SU-DHL-6 (cell line): ENCODE data around the gene ZBED2.

Experiments used
- H2AFZ ChIP-seq: fragments of 200-600 bp; sonication (generic); 2 replicates; pipeline ENCODE4 v1.6.1; 2014; ENCODE audit warnings: low read depth, mild to moderate bottlenecking, moderate library complexity, mixed read lengths, antibody characterized with exemption, low read length; ENCODE audit not compliant: severe bottlenecking
- H3F3A ChIP-seq: fragments of 200-600 bp; shearing (Covaris generic); 2 replicates; pipeline ENCODE4 v1.6.0; 2016; ENCODE audit warnings: antibody characterized with exemption, mild to moderate bottlenecking; ENCODE audit not compliant: insufficient read depth
- H3K27ac ChIP-seq: fragments of 200-600 bp; sonication (generic); 2 replicates; pipeline ENCODE4 v1.5.1; 2016; ENCODE audit warnings: low read depth, mild to moderate bottlenecking, low read length, moderate library complexity, mixed read lengths
- H3K27me3 ChIP-seq: fragments of 200-600 bp; sonication (generic), shearing (Covaris generic); 2 replicates; pipeline ENCODE4 v1.6.0; 2014; ENCODE audit warnings: mild to moderate bottlenecking, low read length
- H3K36me3 ChIP-seq: fragments of 200-600 bp; sonication (generic); 2 replicates; pipeline ENCODE4 v1.6.1; 2014; ENCODE audit warnings: mild to moderate bottlenecking, low read length, mixed read lengths
- H3K4me2 ChIP-seq: fragments of 300-600, 200-600 bp; shearing (Covaris generic), sonication (generic); 2 replicates; pipeline ENCODE4 v1.6.0; 2014; ENCODE audit warnings: low read length, low read depth, mild to moderate bottlenecking; ENCODE audit not compliant: poor library complexity, severe bottlenecking
- H3K4me3 ChIP-seq: fragments of 200-600 bp; sonication (generic); 2 replicates; pipeline ENCODE4 v1.5.1; 2014; ENCODE audit warnings: antibody characterized with exemption, low read length, mild to moderate bottlenecking, mixed read lengths; ENCODE audit not compliant: insufficient read depth, poor library complexity, severe bottlenecking
- H3K79me2 ChIP-seq: fragments of 200-600 bp; sonication (generic); 2 replicates; pipeline ENCODE4 v1.6.1; 2014; ENCODE audit warnings: mild to moderate bottlenecking, low read length, moderate library complexity; ENCODE audit not compliant: insufficient read depth
- H3K9ac ChIP-seq: fragments of 200-600 bp; sonication (generic); 2 replicates; pipeline ENCODE4 v1.7.0; 2014; ENCODE audit warnings: mild to moderate bottlenecking, low read length
- H3K9me2 ChIP-seq: fragments of 200-600 bp; sonication (generic); replicated peaks from 2 replicates; pipeline ENCODE4 v1.6.1; 2014; ENCODE audit warnings: low read length; ENCODE audit not compliant: insufficient read depth
- H3K9me3 ChIP-seq: fragments of 200-600 bp; sonication (generic); 2 replicates; pipeline ENCODE4 v1.6.1; 2014; ENCODE audit warnings: low read length, mixed read lengths; ENCODE audit not compliant: insufficient read depth
- H4K20me1 ChIP-seq: fragments of 200-600 bp; sonication (generic); 2 replicates; pipeline ENCODE4 v1.6.1; 2014; ENCODE audit warnings: low read depth, mild to moderate bottlenecking, antibody characterized with exemption, low read length, moderate library complexity, mixed read lengths
- EZH2phosphoT487 ChIP-seq: fragments of 200-600 bp; sonication (generic), shearing (Covaris generic); conservative IDR thresholded peaks from 2 replicates; pipeline ENCODE4 v1.6.1; 2018; ENCODE audit warnings: mild to moderate bottlenecking, antibody characterized with exemption, low read length, moderate library complexity, mixed read lengths
- TF ChIP-seq, protein P1 (sequence below): fragments of 200-600 bp; sonication (generic); IDR thresholded peaks from one replicate; pipeline ENCODE4 v1.5.1; 2017; ENCODE audit warnings: antibody characterized with exemption, mild to moderate bottlenecking, low read length, moderate library complexity; ENCODE audit not compliant: insufficient read depth, poor library complexity, severe bottlenecking

The ZBED2 gene

DNA sequence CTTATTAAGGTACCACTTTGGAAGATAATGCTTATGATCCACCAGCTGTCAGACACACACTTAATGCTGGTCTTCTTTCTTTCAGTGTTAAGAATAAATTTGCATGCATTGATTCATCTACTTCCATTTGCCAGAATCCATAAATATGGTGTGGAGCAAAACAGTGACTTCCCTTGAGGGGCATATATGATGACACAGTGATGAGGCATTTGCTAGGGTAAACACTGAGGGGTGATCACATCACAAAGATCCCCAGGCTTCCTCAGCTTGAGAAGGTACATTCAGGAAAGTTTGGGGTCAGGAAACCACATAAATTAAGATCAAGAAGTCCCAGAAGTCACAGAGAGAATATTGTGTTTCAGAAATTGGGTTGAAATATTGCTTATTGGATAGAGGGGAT is 9.9 kb upstream of the ZBED2 start:
- no peak overlapping the region for H3K27ac ChIP-seq
- no peaks in the 10 kb centered on the region for H3K36me3 ChIP-seq
- H2AFZ ChIP-seq: no peak overlapping the region
- H3F3A ChIP-seq: no peaks in the 10 kb centered on the region
- no peaks in the 10 kb centered on the region for H3K9me3 ChIP-seq
- H4K20me1 ChIP-seq: no peaks in the 10 kb centered on the region
- TF ChIP-seq, protein P1, sequence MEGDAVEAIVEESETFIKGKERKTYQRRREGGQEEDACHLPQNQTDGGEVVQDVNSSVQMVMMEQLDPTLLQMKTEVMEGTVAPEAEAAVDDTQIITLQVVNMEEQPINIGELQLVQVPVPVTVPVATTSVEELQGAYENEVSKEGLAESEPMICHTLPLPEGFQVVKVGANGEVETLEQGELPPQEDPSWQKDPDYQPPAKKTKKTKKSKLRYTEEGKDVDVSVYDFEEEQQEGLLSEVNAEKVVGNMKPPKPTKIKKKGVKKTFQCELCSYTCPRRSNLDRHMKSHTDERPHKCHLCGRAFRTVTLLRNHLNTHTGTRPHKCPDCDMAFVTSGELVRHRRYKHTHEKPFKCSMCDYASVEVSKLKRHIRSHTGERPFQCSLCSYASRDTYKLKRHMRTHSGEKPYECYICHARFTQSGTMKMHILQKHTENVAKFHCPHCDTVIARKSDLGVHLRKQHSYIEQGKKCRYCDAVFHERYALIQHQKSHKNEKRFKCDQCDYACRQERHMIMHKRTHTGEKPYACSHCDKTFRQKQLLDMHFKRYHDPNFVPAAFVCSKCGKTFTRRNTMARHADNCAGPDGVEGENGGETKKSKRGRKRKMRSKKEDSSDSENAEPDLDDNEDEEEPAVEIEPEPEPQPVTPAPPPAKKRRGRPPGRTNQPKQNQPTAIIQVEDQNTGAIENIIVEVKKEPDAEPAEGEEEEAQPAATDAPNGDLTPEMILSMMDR: no peak
- H3K79me2 ChIP-seq: no peaks in the 10 kb centered on the region
- H3K9ac ChIP-seq: no peak overlapping the region
- no peak overlapping the region for H3K4me3 ChIP-seq
- no peaks in the 10 kb centered on the region for H3K9me2 ChIP-seq
- no peaks in the 10 kb centered on the region for H3K27me3 ChIP-seq
- no peak overlapping the region for H3K4me2 ChIP-seq

DNA sequence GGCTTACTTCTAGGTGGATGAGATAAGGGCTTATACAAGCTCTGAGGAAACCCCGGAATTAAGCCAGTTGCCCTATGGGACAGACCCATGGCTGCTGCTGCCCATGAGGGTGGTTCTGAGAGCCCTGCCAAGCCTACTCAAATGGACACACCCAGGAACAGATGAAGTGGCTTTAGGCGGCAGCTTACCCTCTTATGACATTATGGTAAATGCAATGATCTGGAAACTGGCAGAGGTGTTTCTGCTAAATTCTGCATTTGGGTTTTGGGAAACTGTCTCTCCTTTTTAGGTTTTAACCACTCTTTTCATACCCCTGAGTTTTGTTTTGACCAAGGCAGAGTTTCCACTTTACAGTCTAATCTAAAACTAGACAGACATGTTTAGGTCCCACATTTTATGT is 9.0 kb upstream of the ZBED2 start:
- Histone ChIP-seq H4K20me1 (no peaks in the 10 kb centered on the region), H3K36me3 (no peaks in the 10 kb centered on the region)

DNA sequence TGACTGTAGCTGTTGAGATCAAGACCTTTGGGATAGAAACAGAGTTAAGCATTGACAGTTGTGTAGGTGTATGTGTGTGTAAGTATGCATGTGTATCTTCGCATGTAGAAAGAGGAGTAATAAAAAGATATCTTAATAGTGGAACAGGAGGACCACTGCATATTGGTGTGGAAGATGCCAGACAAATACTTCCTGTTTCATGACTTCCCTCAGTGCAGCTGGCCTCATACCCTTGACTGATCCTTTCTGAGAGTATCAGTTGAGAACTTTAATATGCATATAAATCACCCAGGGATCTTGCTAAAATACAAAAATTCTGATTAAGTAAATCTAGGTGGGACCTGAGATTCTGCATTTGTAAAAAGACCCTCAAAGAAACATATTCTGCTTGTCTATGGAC is 8.5 kb upstream of the ZBED2 start:
- TF ChIP-seq, protein P1: no peak
- TF ChIP-seq EZH2phosphoT487: no peak
- no peaks in the 10 kb centered on the region for H3K9me3 ChIP-seq
- no peaks in the 10 kb centered on the region for H3K9me2 ChIP-seq
- H3K4me3 ChIP-seq: no peak overlapping the region
- no peak overlapping the region for H3K9ac ChIP-seq
- no peak overlapping the region for H2AFZ ChIP-seq
- no peaks in the 10 kb centered on the region for H4K20me1 ChIP-seq
- H3F3A ChIP-seq: no peaks in the 10 kb centered on the region
- H3K4me2 ChIP-seq: no peak overlapping the region
- no peaks in the 10 kb centered on the region for H3K36me3 ChIP-seq
- no peak overlapping the region for H3K27ac ChIP-seq
- H3K79me2 ChIP-seq: no peaks in the 10 kb centered on the region
- no peaks in the 10 kb centered on the region for H3K27me3 ChIP-seq

More for the DNA sequence above, 9.0 kb upstream of the ZBED2 start:
- Histone ChIP-seq H2AFZ (no peak overlapping the region), H3K9me3 (no peaks in the 10 kb centered on the region), H3K27me3 (no peaks in the 10 kb centered on the region), H3K4me3 (no peak overlapping the region), H3K27ac (no peak overlapping the region), H3K9ac (no peak overlapping the region), H3K4me2 (no peak overlapping the region), H3F3A (no peaks in the 10 kb centered on the region), H3K79me2 (no peaks in the 10 kb centered on the region), H3K9me2 (no peaks in the 10 kb centered on the region)
- TF ChIP-seq, protein P1: no peak
- TF ChIP-seq EZH2phosphoT487: no peak

DNA sequence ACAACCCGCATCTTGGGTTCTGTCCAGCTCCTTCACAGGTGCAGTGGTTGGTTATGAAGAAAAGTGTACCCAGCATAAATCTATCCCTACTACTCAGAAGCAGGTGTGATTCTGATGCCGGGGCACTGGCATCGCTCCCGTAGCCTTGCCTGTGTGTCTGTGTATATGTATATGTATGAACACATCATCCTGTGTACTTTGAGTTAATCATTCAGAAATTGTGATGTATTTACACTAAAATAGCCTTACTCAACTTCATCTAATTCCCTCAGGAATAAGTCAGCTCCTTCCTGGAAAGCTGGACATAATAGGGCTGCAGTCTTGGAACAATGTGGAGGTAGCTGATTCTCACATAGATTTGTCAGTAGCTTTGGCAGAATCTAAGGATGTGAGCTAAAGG is 6.7 kb upstream of the ZBED2 start:
- no peak overlapping the region for H3K4me2 ChIP-seq

More for the DNA sequence above, 6.7 kb upstream of the ZBED2 start:
- Histone ChIP-seq H3K27ac (no peak overlapping the region), H4K20me1 (no peaks in the 10 kb centered on the region), H3K79me2 (no peaks in the 10 kb centered on the region), H3K9me2 (no peaks in the 10 kb centered on the region), H3K36me3 (no peaks in the 10 kb centered on the region), H3K4me3 (no peak overlapping the region), H2AFZ (no peak overlapping the region), H3F3A (no peaks in the 10 kb centered on the region), H3K27me3 (no peaks in the 10 kb centered on the region), H3K9me3 (no peaks in the 10 kb centered on the region), H3K9ac (no peak overlapping the region)
- no peak for TF ChIP-seq EZH2phosphoT487
- TF ChIP-seq, protein P1: no peak
